ENCODE data around the gene CYB5R2. TPM values are rescaled to one million over a fixed set of nuclear protein-coding genes. Genes with fewer than 3 reads are reported as not detected.
A peak's percentile ranks its signal among the peaks of the same experiment; 100 is the strongest.

Gene CYB5R2
- total RNA-seq, 1 donor from 2014 or later, result 17.7 TPM

GRCh38 chr11:7677071-7677470 lies 3.8 kb upstream of the CYB5R2 start:
- no peaks in the 10 kb centered on the region for H3K36me3 ChIP-seq
- DNase-seq (ENCODE audit: extremely low spot score in 2 of 2), result no peak
- no peaks in the 10 kb centered on the region for H3K27me3 ChIP-seq

DNA sequence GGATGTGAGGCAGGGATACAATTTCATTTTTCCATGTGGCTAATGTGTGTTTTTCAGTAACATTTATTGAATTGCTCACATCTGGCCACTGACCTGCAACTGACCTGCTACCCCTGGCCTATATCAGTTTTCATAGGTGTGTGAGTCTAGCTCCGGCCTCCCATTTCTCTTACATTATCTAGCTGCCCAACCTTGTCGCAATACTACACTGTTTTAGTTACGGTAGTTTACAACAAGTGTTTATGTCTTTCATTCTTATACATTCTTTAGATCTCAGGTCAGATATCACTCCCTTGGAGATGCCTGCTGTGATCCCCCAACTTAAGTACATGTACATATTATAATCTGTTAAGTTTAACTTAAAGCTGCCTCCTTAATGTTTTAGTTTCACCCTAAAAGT lies 2.3 kb upstream of the CYB5R2 start:
- Histone ChIP-seq H3K9me3 (no peaks in the 10 kb centered on the region), H3K27me3 (no peaks in the 10 kb centered on the region), H3K36me3 (no peaks in the 10 kb centered on the region), H3K4me1 (peaks cover 61% of the 10 kb centered on the region), H3K4me3 (no peak overlapping the region), H3K27ac (no peak overlapping the region)
- no peak for DNase-seq (ENCODE audit: extremely low spot score in 2 of 2)
- TF ChIP-seq CTCF (IDR thresholded peaks at IDR 0.05) (no peak), POLR2AphosphoS5 (IDR thresholded peaks at IDR 0.05; ENCODE audit: insufficient read depth in 1 of 2, low read depth in 1 of 2) (no peak), POLR2A (IDR thresholded peaks at IDR 0.05) (no peak)
- intact Hi-C loops (cut with DNase I), result no loop called here

More at GRCh38 chr11:7677071-7677470, 3.8 kb upstream of the CYB5R2 start:
- TF ChIP-seq POLR2AphosphoS5 (IDR thresholded peaks at IDR 0.05; ENCODE audit: insufficient read depth in 1 of 2, low read depth in 1 of 2), result peak in 1 of 2 donors; percentile 41
- no peak for TF ChIP-seq CTCF (IDR thresholded peaks at IDR 0.05)
- no peak overlapping the region for H3K4me3 ChIP-seq
- H3K9me3 ChIP-seq, result no peaks in the 10 kb centered on the region
- intact Hi-C loops (cut with DNase I), result no loop called here
- H3K4me1 ChIP-seq, result peaks cover 50% of the 10 kb centered on the region
- peak overlapping the region; percentile 60 for H3K27ac ChIP-seq

- Histone ChIP-seq H3K27ac (peak overlapping the region; percentile 90), H3K4me1 (peaks cover 61% of the 10 kb centered on the region), H3K36me3 (no peaks in the 10 kb centered on the region), H3K9me3 (no peaks in the 10 kb centered on the region), H3K27me3 (no peaks in the 10 kb centered on the region), H3K4me3 (peak overlapping the region; percentile 56 to 57)
- intact Hi-C loops (cut with DNase I), result no loop called here
- no peak for DNase-seq (ENCODE audit: extremely low spot score in 2 of 2)
- no peak for TF ChIP-seq POLR2AphosphoS5 (IDR thresholded peaks at IDR 0.05; ENCODE audit: insufficient read depth in 1 of 2, low read depth in 1 of 2)
- no peak for TF ChIP-seq CTCF (IDR thresholded peaks at IDR 0.05)
- TF ChIP-seq POLR2A (IDR thresholded peaks at IDR 0.05), result no peak
These were observed 579 bp upstream of the CYB5R2 start for GRCh38 chr11:7673724-7674434.

- Histone ChIP-seq H3K4me3 (peak overlapping the region in 1 of 2 donors; percentile 56), H3K27me3 (no peaks in the 10 kb centered on the region), H3K36me3 (no peaks in the 10 kb centered on the region), H3K4me1 (peaks cover 48% of the 10 kb centered on the region), H3K27ac (peak overlapping the region; percentile 90), H3K9me3 (no peaks in the 10 kb centered on the region)
- no peak for DNase-seq (ENCODE audit: extremely low spot score in 2 of 2)
- TF ChIP-seq POLR2AphosphoS5 (IDR thresholded peaks at IDR 0.05; ENCODE audit: insufficient read depth in 1 of 2, low read depth in 1 of 2), result no peak
- TF ChIP-seq POLR2A (IDR thresholded peaks at IDR 0.05), result no peak
- TF ChIP-seq CTCF (IDR thresholded peaks at IDR 0.05), result no peak
- intact Hi-C loops (cut with DNase I), result no loop called here
These were observed 882 bp downstream of the CYB5R2 start for GRCh38 chr11:7672276-7672959.

Data from vagina (tissue), 2 donors.